ENCODE measurements around the gene RHOJ. TPM values are rescaled to one million over a fixed set of nuclear protein-coding genes. Genes with fewer than 3 reads are reported as not detected.

Gene RHOJ
- total and polyA plus RNA-seq, 9 of the 15 experiments (the other 6 are each of a cell fraction or from before 2014, with no cell fraction given) = not detected

GRCh38 chr14:63163306-63163705, 40.9 kb upstream of the RHOJ start:
- DNase-seq (ENCODE audit: extremely low read depth in 1 of 4, low spot score in 3 of 4) (no peak), ATAC-seq (no peak), FAIRE-seq (no peak)
- ChIA-PET CTCF (ENCODE audit: low intra/inter-chr PET ratio) (no interaction called here), POLR2A (no interaction called here)
- no peak overlapping the region for H2AFZ ChIP-seq (ENCODE audit: low read depth, low read length)
- no peak overlapping the region for H3K9ac ChIP-seq (ENCODE audit: insufficient read depth in 1 of 2, low read depth in 2 of 2, low read length in 2 of 2)
- no peaks in the 10 kb centered on the region for H3K36me3 ChIP-seq (ENCODE audit: control insufficient read depth, insufficient read depth, low read length)
- H3K27ac ChIP-seq (ENCODE audit: extremely low read depth, low read depth, low read length) = no peak overlapping the region
- H3K4me1 ChIP-seq (replicated peaks in 1 of 2; ENCODE audit: control insufficient read depth in 2 of 2, insufficient read depth in 2 of 2, low read length in 2 of 2) = no peaks in the 10 kb centered on the region
- H3K79me2 ChIP-seq (ENCODE audit: control insufficient read depth, insufficient read depth, low read length) = no peaks in the 10 kb centered on the region
- no TSS peak for BruUV-seq (replicated peaks)
- intact Hi-C loops (cut with micrococcal nuclease) = no loop called here
- H3K9me3 ChIP-seq (replicated peaks; ENCODE audit: control insufficient read depth, insufficient read depth, low read depth, low read length) = no peaks in the 10 kb centered on the region
- H3K4me3 ChIP-seq = no peak overlapping the region
- H4K20me1 ChIP-seq (replicated peaks; ENCODE audit: control insufficient read depth, insufficient read depth, low read length) = no peaks in the 10 kb centered on the region
- H3K9me1 ChIP-seq (ENCODE audit: control insufficient read depth, insufficient read depth, low read length) = no peaks in the 10 kb centered on the region
- in situ Hi-C loops (cut with MboI) = no loop called here
- H3K4me2 ChIP-seq (ENCODE audit: insufficient read depth, low read length) = no peak overlapping the region
- 0% methylated on average over 1 of the region's 1 CpG for WGBS (ENCODE audit: insufficient coverage, low coverage, missing lambda C conversion rate)
- H3K27me3 ChIP-seq (ENCODE audit: control insufficient read depth in 2 of 2, insufficient read depth in 2 of 2, low read length in 2 of 2) = no peaks in the 10 kb centered on the region
- TF ChIP-seq NR3C1 (CRISPR knock-in tag; IDR thresholded peaks at IDR 0.05) = no peak
- no peak for TF ChIP-seq YY1 (IDR thresholded peaks at IDR 0.05; ENCODE audit: borderline replicate concordance in 1 of 3, control insufficient read depth in 1 of 3, extremely low read depth in 1 of 3, insufficient read depth in 3 of 3, insufficient read length in 1 of 3, insufficient replicate concordance in 2 of 3, low read depth in 1 of 3, low read length in 2 of 3)
- TF ChIP-seq PCBP1 (IDR thresholded peaks at IDR 0.05; ENCODE audit: low read depth, low read length, poor library complexity, severe bottlenecking) = no peak
- TF ChIP-seq, protein P1, sequence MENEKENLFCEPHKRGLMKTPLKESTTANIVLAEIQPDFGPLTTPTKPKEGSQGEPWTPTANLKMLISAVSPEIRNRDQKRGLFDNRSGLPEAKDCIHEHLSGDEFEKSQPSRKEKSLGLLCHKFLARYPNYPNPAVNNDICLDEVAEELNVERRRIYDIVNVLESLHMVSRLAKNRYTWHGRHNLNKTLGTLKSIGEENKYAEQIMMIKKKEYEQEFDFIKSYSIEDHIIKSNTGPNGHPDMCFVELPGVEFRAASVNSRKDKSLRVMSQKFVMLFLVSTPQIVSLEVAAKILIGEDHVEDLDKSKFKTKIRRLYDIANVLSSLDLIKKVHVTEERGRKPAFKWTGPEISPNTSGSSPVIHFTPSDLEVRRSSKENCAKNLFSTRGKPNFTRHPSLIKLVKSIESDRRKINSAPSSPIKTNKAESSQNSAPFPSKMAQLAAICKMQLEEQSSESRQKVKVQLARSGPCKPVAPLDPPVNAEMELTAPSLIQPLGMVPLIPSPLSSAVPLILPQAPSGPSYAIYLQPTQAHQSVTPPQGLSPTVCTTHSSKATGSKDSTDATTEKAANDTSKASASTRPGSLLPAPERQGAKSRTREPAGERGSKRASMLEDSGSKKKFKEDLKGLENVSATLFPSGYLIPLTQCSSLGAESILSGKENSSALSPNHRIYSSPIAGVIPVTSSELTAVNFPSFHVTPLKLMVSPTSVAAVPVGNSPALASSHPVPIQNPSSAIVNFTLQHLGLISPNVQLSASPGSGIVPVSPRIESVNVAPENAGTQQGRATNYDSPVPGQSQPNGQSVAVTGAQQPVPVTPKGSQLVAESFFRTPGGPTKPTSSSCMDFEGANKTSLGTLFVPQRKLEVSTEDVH (IDR thresholded peaks at IDR 0.05; ENCODE audit: low read depth, partially characterized antibody) = no peak
- TF ChIP-seq, protein P2, sequence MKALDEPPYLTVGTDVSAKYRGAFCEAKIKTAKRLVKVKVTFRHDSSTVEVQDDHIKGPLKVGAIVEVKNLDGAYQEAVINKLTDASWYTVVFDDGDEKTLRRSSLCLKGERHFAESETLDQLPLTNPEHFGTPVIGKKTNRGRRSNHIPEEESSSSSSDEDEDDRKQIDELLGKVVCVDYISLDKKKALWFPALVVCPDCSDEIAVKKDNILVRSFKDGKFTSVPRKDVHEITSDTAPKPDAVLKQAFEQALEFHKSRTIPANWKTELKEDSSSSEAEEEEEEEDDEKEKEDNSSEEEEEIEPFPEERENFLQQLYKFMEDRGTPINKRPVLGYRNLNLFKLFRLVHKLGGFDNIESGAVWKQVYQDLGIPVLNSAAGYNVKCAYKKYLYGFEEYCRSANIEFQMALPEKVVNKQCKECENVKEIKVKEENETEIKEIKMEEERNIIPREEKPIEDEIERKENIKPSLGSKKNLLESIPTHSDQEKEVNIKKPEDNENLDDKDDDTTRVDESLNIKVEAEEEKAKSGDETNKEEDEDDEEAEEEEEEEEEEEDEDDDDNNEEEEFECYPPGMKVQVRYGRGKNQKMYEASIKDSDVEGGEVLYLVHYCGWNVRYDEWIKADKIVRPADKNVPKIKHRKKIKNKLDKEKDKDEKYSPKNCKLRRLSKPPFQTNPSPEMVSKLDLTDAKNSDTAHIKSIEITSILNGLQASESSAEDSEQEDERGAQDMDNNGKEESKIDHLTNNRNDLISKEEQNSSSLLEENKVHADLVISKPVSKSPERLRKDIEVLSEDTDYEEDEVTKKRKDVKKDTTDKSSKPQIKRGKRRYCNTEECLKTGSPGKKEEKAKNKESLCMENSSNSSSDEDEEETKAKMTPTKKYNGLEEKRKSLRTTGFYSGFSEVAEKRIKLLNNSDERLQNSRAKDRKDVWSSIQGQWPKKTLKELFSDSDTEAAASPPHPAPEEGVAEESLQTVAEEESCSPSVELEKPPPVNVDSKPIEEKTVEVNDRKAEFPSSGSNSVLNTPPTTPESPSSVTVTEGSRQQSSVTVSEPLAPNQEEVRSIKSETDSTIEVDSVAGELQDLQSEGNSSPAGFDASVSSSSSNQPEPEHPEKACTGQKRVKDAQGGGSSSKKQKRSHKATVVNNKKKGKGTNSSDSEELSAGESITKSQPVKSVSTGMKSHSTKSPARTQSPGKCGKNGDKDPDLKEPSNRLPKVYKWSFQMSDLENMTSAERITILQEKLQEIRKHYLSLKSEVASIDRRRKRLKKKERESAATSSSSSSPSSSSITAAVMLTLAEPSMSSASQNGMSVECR (CRISPR knock-in tag; IDR thresholded peaks at IDR 0.05) = no peak
- TF ChIP-seq SIX5 (IDR thresholded peaks at IDR 0.05; ENCODE audit: borderline replicate concordance in 1 of 2, insufficient read depth in 1 of 2, low read depth in 1 of 2, low read length in 2 of 2) = no peak
- TF ChIP-seq ZNF609 (CRISPR knock-in tag; IDR thresholded peaks at IDR 0.05; ENCODE audit: borderline replicate concordance) = no peak
- TF ChIP-seq ZNF12 (CRISPR knock-in tag; IDR thresholded peaks at IDR 0.05) = no peak
